Activated CD4-positive, alpha-beta T cell treated with anti-CD3 and anti-CD28 coated beads, Interleukin-2, Interleukin-4, amounts not matched to agents 100 ng/mL and 50 ng/mL, durations not matched to agents 16 hours and 8 hours (primary cell): ENCODE measurements around the gene CPNE4.
"Not testable (repeated sequence)": the region's sequence is repeated elsewhere in the genome, so short reads cannot be mapped to it uniquely, and the experiment has no call there.

Experiments used
- DNase-seq: peaks from one replicate; pipeline ENCODE4 v3.0.0-alpha.2; 2020; ENCODE audit warnings: low spot score

CPNE4 gene

GRCh38 chr3:132016061-132017041 is 18.5 kb downstream of the CPNE4 start:
- no peak for DNase-seq

GRCh38 chr3:132014105-132014504 is 20.7 kb downstream of the CPNE4 start:
- no peak for DNase-seq

DNA sequence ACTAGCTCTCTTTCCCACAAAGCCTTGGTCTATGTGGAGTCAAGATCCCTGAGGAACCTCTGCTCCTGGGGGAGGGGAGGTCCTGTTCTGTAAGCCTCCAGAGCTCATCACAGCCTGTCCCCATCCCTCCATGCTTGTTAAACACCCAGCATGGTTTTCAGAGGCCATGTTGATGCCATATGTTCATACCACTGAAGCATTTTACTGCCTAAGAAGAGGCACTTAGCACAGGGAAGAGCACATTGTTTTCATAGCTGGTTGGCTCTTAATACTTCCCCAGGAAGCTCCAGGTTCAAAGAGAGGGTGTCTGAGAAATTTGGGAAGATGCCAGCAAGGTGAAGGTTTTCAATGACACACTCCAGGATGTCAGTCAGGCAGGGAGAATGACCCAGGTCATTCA is 25.6 kb downstream of the CPNE4 start:
- DNase-seq = no peak

DNA sequence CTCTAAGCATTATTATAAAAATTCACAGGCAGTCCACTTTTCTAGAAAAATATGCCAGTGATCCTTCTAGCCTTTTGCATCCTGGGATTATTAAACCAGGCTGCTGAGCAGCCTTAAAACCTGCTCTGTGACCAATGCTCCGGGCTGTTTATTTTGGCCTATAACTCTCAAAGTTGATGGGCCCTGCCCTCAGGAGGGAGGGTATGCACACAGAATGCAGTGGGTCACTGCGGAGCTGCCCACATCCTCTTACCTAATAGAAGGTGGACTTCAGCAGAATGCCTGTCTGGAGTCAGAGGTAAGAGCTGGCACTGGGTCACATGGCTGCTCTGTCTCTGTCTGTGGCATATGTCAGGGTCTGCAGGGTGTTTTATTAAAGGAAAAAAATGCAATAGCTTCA is 26.0 kb downstream of the CPNE4 start:
- no peak for DNase-seq

DNA sequence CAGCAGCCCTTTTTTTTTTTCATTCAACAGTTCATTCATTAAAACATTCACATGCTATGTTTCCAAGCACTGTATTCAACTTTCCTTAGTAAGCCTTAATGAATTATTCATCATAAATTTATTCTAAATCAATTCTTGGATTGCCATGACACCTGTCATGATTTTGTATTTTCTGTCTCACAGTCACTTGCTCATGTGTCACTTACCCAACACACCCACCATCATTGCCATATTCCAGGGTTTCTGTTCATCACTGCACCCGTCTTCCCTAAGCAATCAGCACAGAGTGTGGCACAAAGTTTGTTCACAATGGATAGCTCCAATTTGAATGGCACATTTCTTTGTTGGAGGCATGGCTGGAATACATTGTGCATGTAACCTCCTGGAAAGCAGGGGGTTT is 27.2 kb downstream of the CPNE4 start:
- no peak for DNase-seq

GRCh38 chr3:132006605-132007204 is 28.1 kb downstream of the CPNE4 start:
- peak; percentile 25 for DNase-seq

DNA sequence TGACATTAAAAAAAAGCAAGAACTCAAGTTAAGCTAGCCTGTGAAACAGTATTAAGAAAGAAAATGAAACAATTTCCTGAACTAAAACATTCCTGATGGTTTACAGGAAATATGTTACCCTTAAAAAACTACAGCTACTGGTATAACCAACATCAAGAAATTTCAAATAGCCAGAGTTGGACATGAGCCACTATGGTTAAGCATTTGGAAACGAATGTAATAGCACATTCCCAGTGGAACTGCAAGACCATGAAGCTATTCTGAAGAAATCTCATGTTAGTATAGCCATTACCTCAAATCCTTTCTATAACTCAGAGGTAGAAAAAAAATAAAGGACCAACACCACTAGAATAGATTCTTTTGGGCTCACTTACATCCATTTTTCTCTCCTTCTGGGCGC is 30.2 kb downstream of the CPNE4 start:
- no peak for DNase-seq

DNA sequence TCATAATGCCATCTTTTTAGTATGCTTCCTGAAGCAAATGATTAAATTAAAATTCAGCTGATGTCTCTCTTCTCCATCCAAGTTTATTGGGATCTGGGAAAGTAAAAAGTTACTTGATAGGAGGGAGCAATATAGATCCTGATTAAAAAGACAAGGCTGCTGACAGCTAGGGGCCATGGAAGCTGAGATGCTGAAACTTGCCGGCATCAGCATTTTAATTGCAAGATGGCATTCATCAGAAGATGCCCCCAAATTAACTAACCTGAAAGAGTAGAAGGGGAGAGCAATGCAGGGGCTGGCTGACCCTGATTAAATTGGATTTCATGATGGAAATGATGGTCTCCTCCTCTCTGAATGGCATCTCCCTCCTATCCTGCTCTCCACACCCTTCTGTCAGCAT is 31.1 kb downstream of the CPNE4 start:
- no peak for DNase-seq

DNA sequence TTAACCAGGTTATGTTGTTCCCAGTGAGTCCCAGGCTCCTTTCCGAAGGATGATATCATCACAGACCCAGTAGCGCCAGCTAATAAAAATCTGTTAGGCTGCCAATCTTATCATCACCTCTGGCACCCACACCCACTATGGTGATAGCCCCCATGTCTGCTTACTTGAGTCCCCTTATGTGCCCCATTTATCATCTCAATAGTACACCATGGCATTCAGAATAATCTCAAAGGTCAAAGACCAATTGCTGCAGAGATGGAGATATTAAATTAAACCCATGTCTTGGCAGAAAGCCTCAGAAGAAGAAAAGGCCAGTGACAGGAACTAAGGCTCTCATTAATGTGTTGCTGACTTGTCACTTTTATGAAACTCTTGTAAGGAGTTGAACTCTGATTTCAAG is 32.8 kb downstream of the CPNE4 start:
- DNase-seq = no peak

- DNase-seq = no peak
Observed at GRCh38 chr3:132001036-132001435, 33.8 kb downstream of the CPNE4 start.

DNA sequence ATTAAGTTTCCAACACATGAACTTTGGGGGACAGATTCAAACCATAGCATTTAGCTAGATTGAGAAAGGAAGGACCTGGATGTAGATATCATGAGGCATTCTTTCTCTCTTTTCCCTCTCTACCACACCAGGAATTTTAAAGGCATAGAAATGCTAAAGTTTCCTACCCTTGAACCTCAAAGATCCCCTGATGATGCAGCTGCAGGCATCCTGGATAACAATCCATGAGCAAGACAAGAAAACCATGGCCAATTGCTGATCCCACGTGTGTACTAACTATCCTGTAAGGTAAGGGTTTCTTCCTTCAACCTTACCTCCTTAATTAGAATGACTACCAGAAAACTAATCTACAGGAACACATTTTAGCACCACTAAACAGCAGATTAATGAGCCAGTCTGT is 36.8 kb downstream of the CPNE4 start:
- no peak for DNase-seq

DNA sequence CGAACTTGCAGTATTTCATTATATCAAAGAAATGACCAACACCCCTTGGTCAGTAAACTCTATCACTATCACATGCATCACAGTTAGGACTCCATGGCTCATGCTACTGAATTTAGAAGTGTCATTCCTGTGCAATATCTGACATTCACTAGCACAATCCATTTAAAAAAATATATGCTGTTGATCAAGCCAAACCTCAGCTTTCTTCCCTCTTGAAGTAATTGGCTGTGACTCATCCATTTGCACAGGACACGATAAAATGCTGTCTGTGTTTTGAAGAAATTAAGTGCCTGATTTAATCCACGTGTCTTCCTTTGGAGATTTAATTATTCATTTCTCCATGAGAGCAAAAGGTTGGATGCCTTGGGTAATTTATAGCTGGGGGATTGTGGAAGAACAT is 38.9 kb downstream of the CPNE4 start:
- DNase-seq = no peak

DNA sequence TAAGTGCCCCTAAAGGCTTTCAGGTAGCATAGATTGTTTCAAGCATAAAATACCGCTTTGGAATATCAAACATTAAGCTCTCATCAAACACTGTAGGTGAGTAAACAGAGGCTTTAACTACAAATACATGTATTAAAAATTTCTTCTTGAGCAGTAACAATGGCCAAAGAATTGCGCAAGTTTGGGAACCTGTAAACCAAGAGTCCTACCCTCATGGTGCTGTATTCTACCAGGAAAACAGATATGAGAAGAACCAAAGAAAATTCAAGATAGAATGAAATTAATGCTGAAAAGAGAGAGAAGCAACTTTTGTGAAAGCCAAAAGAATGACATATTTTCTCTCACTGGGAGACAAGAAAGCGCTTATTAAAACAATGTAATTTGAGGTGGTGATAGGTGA is 45.5 kb downstream of the CPNE4 start:
- no peak for DNase-seq

DNA sequence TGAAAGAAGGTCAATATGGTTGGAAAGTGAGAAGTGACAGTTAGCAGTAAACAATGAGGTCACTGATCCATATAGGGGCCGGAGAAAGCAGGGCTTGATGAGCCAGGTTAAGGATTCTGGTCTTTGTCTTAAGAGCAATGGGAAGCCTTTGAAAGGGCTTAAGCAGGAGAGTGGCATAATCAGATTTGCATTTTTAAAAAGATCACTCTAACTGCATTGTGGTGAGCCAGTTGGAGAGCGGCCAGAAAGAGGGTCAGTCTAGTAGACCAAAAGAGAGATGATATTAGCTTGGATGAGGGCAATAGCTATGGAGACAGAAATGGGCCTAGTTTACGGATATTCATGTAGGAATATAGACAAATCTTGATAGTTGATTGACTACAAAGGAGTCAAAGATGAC is 46.6 kb downstream of the CPNE4 start:
- no peak for DNase-seq

- no peak for DNase-seq
Observed at GRCh38 chr3:131983689-131984088, 51.1 kb downstream of the CPNE4 start.

GRCh38 chr3:131981323-131981722 is 53.5 kb downstream of the CPNE4 start:
- DNase-seq = no peak

DNA sequence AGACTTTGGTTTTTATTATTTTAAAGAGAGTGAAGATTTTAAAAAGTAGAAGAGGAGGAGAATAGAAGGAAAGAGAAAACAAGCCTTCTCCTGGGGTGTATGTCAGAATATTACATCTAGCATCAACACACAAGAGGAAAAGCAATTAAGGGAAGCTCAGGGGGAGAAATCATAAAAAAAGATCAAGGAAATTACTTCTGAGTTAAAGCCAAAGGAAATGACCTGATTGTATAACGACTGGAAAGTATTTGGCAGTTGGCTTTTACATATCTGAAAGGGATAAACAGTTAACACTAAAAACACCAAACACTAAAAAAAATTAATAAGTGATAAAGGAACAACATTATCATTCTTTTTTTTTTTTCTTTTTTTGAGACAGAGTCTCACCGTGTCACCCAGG is 58.4 kb downstream of the CPNE4 start:
- no peak for DNase-seq

DNA sequence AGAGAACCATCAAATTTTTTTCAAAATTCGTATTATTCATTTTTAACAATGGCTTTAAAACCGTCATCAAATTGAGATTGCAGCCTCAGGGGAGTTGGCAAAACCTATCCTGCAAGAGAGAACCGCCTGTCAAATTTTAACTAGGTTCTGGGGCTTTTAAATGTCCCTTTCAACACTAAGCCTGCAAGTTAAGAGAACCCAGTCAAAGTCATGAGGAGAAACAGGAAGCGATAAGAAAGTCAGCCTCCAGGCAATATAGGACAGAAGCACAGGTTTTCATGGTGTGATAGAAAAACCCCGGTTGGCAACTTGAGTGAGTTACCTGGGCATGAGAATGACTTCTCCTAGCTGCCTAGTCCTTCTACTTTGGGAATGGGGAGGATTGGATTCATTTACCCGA is 59.8 kb downstream of the CPNE4 start:
- DNase-seq = no peak

GRCh38 chr3:131973731-131974130 is 61.1 kb downstream of the CPNE4 start:
- DNase-seq = no peak

DNA sequence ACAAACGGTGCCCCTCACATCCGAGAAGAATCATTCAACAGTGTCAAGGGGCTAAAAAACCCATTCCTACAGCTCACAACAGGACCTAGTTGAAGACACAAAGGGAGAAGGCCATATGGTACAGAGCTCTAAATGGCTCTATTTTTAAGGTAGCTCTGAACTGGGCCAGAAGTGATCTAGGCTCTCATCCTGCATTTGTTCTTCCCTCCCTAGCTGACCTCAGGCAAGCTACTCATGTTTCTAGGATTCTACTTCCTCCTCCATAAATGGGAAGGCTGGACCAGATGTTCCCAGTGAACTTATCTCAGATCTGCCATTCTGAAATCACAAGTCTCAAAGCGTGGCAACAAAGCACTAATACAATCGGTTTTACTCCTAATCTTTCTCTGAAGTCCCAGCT is 62.3 kb downstream of the CPNE4 start:
- no peak for DNase-seq

DNA sequence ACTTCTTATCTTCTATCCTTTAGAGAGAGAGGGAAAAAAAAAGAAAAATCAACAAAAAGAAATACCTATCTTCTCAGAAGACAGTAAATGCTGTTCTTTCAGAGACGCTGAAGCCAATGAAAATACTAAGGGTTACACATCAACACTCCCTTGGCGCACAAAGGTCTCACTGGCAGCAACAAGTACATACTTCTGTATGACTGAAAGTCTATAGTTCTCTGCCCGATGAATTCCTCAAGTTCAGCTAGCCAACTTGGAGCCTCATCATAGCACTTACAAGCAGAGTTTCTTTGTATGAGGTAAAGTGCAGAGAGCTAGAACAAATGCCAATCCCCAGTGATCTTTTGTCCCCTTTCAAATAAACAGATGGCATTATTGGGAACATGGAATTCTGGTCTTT is 62.7 kb downstream of the CPNE4 start:
- no peak for DNase-seq

DNA sequence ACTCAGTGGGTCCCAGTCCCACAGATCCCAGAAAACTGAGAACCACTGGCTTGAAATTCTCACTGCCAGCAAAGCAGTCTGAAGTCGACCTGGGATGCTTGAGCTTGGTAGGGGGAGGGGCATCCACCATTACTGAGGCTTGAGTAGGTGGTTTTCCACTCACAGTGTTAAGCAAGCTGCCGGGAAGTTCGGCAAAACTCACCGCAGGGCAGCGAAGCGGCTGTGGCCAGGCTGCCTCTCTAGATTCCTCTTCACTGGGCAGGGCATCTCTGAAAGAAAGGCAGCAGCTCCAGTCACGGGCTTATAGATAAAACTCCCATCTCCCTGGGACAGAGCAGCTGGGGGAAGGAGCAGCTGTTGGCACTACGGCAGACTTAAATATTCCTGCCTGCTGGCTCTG is 71.4 kb downstream of the CPNE4 start:
- DNase-seq = not testable (repeated sequence)

DNA sequence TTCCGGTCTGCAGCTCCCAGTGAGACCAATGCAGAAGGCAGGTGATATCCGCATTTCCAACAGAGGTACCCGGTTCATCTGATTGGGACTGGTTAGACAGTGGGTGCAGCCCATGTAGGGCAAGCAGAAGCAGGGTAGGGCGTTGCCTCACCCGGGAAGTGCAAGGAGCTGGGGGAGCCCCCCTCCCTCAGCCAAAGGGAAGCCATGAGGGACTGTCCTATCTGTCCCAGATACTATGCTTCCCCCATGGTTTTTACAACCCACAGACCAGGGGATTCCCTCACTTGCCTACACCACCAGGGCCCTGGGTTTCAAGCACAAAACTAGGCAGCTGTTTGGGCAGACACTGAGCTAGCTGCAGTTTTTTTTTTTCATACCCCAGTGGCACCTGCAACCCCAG is 71.8 kb downstream of the CPNE4 start:
- no peak for DNase-seq

DNA sequence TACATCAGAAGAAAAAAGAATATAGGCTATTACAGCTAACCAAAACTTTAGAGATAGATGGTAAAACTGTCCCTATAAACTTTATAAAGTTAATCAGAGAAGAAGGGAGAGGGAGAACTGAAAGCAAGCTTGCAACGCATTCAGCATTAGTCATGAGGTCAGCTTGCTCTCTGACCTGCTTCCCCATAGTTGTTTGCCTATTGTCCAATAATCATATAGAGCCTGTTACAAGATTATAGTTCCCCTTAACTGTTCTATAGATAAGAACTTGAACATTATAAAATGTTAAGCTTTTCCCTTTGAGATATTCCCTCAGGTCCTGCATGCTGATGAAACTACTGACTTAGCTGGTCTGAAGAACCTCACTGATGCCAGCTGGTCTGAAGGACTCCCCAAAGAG is 74.5 kb downstream of the CPNE4 start:
- DNase-seq = no peak
